ENCODE data around the gene ZDHHC5. TPM values are rescaled to one million over a fixed set of nuclear protein-coding genes. Genes with fewer than 3 reads are reported as not detected.
A peak's percentile ranks its signal among the peaks of the same experiment; 100 is the strongest.

ZDHHC5 gene
- total and polyA plus RNA-seq, 2 donors from 2014 or later, result 28.3 to 90.2 TPM

GRCh38 chr11:57741132-57742086, 73.5 kb downstream of the ZDHHC5 start, which contains the start of gene SELENOH:
SELENOH (plus strand) TSS chr11:57741491; CDS start chr11:57741596, 105 bp downstream.
- FAIRE-seq, result peak; percentile 27

GRCh38 chr11:57742087-57742452, 74.2 kb downstream of the ZDHHC5 start:
- H3K27ac ChIP-seq (ENCODE audit: low read depth in 2 of 2, low read length in 2 of 2), result peak overlapping the region; percentile 88 to 90
- H3K4me3 ChIP-seq (ENCODE audit: low read length in 3 of 3), result peak overlapping the region; percentile 79 to 92 (median 90)
- DNase-seq (no peak), FAIRE-seq (no peak)
- peak overlapping the region; percentile 89 to 97 (median 91) for H3K9ac ChIP-seq (ENCODE audit: low read length in 3 of 3)
- H3K27me3 ChIP-seq (ENCODE audit: control insufficient read depth, insufficient read depth, low read length), result no peaks in the 10 kb centered on the region
- no peaks in the 10 kb centered on the region for H3K9me3 ChIP-seq (ENCODE audit: control insufficient read depth in 2 of 3, insufficient read depth in 1 of 3, low read length in 3 of 3)
- intact Hi-C loops (cut with DNase I), result no loop called here
- no peak for TF ChIP-seq CTCF (IDR thresholded peaks at IDR 0.05; ENCODE audit: borderline replicate concordance, extremely low read depth, insufficient read depth)
- H3K36me3 ChIP-seq (ENCODE audit: control insufficient read depth in 2 of 3, insufficient read depth in 3 of 3, low read length in 3 of 3), result peaks cover 8 to 33% (median 19%) of the 10 kb centered on the region in 3 donors
- H3K4me1 ChIP-seq (ENCODE audit: control insufficient read depth in 2 of 3, insufficient read depth in 2 of 3, low read depth in 1 of 3, low read length in 3 of 3), result peaks cover 2 to 14% (median 13%) of the 10 kb centered on the region in 3 donors

More at GRCh38 chr11:57741132-57742086, 73.5 kb downstream of the ZDHHC5 start, which contains the start of gene SELENOH:
- H3K9me3 ChIP-seq (ENCODE audit: control insufficient read depth in 2 of 3, insufficient read depth in 1 of 3, low read length in 3 of 3), result no peaks in the 10 kb centered on the region
- H3K4me3 ChIP-seq (ENCODE audit: low read length in 3 of 3), result peak within 1 kb of the TSS; percentile 79 to 92 (median 90)
- intact Hi-C loops (cut with DNase I), result no loop called here
- peak within 1 kb of the TSS; percentile 88 to 90 for H3K27ac ChIP-seq (ENCODE audit: low read depth in 2 of 2, low read length in 2 of 2)
- no peaks in the 10 kb centered on the region for H3K27me3 ChIP-seq (ENCODE audit: control insufficient read depth, insufficient read depth, low read length)
- H3K9ac ChIP-seq (ENCODE audit: low read length in 3 of 3), result peak within 1 kb of the TSS; percentile 89 to 97 (median 91)
- H3K4me1 ChIP-seq (ENCODE audit: control insufficient read depth in 2 of 3, insufficient read depth in 2 of 3, low read depth in 1 of 3, low read length in 3 of 3), result peaks cover 2 to 13% (median 11%) of the 10 kb centered on the region in 3 donors
- TF ChIP-seq CTCF (IDR thresholded peaks at IDR 0.05; ENCODE audit: borderline replicate concordance, extremely low read depth, insufficient read depth), result no peak
- DNase-seq, result peak; percentile 99
- peaks cover 8 to 33% (median 19%) of the 10 kb centered on the region in 3 donors for H3K36me3 ChIP-seq (ENCODE audit: control insufficient read depth in 2 of 3, insufficient read depth in 3 of 3, low read length in 3 of 3)

- TF ChIP-seq CTCF (IDR thresholded peaks at IDR 0.05; ENCODE audit: borderline replicate concordance, extremely low read depth, insufficient read depth), result no peak
- H3K27me3 ChIP-seq (ENCODE audit: control insufficient read depth, insufficient read depth, low read length), result no peaks in the 10 kb centered on the region
These were observed 76.4 kb downstream of the ZDHHC5 start for GRCh38 chr11:57744357-57744756.

More at GRCh38 chr11:57744357-57744756, 76.4 kb downstream of the ZDHHC5 start:
- Histone ChIP-seq H3K4me3 (ENCODE audit: low read length in 3 of 3) (no peak overlapping the region), H3K4me1 (ENCODE audit: control insufficient read depth in 2 of 3, insufficient read depth in 2 of 3, low read depth in 1 of 3, low read length in 3 of 3) (peaks cover 2 to 14% (median 13%) of the 10 kb centered on the region in 3 donors), H3K27ac (ENCODE audit: low read depth in 2 of 2, low read length in 2 of 2) (no peak overlapping the region), H3K9ac (ENCODE audit: low read length in 3 of 3) (no peak overlapping the region), H3K36me3 (ENCODE audit: control insufficient read depth in 2 of 3, insufficient read depth in 3 of 3, low read length in 3 of 3) (peaks cover 4 to 20% (median 13%) of the 10 kb centered on the region in 3 donors), H3K9me3 (ENCODE audit: control insufficient read depth in 2 of 3, insufficient read depth in 1 of 3, low read length in 3 of 3) (no peaks in the 10 kb centered on the region)
- intact Hi-C loops (cut with DNase I), result no loop called here
- FAIRE-seq (no peak), DNase-seq (no peak)

Measured in kidney (tissue), 14 donors.